HG03025 (cell line): ENCODE results near the gene PRR18.
A peak's percentile ranks its signal among the peaks of the same experiment; 100 is the strongest.

Source experiments
- ATAC-seq: cut with Tn5 transposase; IDR thresholded peaks from one replicate; pipeline ENCODE4 v1.9.1; 2021; ENCODE audit warnings: mild to moderate bottlenecking, moderate library complexity; ENCODE audit not compliant: unreplicated experiment, low FRiP score

PRR18 gene

DNA sequence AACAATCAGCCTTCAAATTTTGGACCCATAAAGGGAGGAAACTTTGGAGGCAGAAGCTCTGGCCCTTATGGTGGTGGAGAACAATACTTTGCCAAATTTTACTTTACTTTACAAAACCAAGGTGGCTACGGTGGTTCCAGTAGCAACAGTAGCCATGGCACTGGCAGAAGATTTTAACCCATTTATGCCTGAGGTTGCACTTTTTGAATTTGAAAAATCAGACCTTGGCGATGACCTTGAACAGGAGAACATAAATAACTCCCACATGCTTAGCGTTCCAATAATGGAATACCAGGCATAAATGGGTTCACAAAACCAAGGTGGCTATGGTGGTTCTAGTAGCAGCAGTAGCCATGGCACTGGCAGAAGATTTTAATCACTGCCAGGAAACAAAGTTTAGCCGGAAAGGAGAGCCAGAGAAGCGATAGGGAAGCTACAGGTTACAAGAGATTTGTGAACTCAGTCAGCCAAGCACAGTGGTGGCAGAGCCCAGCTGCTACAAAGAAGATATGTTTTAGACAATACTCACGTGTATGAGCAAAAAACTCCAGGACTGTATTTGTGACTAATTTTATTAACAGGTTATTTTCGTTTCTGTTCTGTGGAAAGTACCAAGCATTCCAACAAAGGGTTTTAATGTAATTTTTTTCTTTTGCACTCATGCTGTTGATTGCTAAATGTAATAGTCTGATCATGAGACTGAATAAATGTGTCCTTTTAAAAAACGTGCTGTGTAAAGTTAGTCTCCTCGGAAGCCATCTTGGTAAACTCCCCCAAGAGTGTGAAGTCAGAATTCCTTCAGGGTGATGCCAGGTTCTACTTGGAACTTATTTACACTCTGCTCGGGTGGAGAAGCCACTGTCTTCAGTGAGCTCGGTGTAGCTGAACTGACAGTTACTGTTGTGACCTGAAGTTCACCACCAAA, 27.4 kb upstream of the PRR18 start:
- ATAC-seq, result no peak

DNA sequence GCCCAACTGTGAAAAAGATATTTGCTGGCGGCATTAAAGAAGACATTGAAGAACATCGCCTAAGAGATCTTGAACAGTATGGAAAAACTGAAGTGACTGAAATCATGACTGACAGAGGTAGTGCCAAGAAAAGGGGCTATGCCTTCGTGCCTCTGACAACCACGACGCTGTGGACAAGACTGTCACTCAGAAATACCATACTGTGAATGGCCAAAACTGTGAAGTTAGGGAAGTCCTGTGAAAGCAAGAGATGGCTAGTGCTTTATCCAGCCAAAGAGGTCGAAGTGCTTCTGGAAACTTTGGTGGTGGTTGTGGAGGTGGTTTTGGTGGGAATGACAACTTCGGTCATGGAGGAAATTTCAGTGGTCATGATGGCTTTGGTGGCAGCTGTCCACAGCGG, 26.7 kb upstream of the PRR18 start:
- no peak for ATAC-seq

GRCh38 chr6:166333172-166333995, 25.2 kb upstream of the PRR18 start:
- peak; percentile 75 for ATAC-seq

- no peak for ATAC-seq
Measured at GRCh38 chr6:166331503-166332415, 23.6 kb upstream of the PRR18 start.

- ATAC-seq, result no peak
Measured at GRCh38 chr6:166330612-166331011, 22.4 kb upstream of the PRR18 start.

- ATAC-seq, result no peak
Measured at GRCh38 chr6:166325383-166326042, 17.3 kb upstream of the PRR18 start.

DNA sequence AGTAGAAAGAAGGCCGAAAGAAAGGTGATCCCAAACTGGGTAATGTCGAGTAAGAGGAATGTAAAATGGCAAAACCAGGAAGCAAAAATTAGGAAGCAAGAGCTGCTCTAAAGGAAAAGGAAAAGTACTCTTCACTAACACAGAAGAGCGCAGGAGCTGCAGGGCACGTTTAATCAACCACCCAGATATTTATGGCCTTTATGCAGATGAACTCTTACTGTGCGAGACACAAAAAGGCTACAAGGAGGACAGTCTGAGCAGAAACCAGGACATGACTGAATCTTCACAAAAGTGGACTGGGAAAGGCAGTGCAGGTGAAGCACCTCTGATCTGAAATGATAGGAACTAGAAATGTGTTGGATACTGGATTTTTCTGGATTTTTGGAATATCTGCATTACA, 15.2 kb upstream of the PRR18 start:
- no peak for ATAC-seq

GRCh38 chr6:166318649-166319600, 10.7 kb upstream of the PRR18 start:
- no peak for ATAC-seq

GRCh38 chr6:166318227-166318626, 10.0 kb upstream of the PRR18 start:
- no peak for ATAC-seq

DNA sequence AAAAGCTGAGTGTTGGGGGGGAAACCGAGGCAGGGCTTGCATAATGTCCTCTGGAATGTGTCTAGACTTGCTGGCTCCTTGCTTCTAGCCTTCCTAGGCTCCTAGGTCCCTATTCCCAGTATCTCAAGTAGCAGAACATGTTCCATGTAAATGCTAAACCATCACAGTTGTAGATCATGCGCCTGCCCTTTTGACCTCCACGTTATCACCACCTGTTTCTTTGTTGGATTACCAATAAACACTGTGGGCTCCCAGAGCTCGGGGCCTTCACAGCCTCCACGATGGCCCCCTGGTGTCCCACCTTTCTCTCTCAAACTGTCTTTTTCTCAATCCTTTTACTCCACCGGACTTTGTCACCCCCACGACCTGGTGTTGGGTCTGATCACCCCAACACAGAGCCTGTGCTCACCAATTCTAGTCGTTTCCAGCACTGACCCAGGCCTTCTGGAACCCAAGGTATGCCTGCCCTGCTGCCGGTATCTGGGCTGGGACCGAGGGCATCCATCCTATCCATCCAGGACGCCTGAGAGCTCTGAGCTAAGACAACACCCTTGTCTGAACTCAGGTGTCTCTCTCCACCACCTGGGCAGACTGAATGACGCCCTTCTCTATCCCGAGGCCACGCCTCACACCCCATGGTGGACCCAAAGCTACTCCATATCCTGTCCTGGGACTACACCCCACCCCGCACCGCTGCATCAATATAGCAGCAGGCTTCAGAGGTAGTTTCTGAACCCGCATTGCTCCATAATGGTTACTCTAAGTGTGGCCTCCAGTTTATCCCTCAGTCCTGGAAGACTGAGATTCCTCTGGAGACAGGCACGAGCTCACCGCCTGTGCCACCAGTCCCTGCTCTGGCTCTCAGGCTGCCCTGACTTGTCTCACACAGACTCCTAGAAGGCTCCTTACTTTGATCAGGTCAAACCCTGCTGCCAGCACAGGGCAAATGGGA, 9.3 kb upstream of the PRR18 start:
- ATAC-seq, result no peak

DNA sequence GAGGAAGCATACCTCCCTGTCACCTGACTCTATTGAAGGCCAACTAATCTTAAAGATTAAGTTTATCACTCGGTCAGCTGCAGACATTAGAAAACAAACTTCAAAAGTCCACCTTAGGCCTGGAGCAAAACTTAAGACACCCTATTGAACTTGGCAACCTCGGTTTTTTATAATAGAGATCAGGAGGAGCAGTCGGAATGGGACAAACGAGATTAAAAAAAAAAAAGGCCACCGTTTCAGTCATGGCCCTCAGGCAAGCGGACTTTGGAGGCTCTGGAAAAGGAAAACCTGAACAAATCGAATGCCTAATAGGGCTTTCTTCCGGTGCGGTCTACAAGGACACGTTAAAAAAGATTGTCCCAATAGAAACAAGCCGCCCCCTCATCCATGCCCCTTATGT, 7.2 kb upstream of the PRR18 start:
- no peak for ATAC-seq

GRCh38 chr6:166314454-166314853, 6.3 kb upstream of the PRR18 start:
- no peak for ATAC-seq

DNA sequence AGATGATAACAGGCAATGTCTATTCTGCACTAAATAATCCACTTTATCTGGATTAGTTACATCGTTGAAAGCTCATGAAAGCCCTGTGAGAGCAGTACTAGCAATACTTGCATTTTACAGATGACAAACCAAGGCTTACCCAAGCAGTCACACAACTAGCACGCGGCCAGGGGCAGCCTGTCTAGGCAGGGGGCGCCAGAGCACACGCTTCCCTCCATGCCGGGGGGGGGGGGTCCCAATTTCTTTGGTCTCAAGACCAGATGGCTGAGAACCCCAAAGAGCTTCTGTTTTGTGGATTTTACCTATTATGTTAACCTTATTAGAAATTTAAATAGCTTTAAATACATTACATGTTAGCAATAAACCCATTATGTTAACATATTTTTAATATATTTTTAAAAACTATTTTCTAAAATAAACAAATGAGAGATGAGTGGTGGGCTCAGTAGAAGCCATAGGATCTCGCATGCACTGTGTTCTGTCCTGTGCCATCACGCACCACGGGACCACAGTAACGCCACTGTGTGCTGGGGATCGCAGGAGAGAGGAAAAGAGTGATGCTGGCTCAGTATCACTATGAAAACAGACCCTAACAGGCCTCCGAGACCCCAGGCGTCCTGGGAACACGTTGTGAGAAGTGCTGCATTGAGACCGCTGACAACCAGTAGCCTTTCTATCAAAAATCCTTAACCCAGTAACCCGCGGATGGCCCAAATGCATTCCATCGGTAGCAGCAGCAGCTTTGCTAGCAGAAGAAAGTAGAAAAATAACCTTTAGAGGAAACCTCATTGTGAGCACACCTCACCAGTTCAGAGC, 5.3 kb upstream of the PRR18 start:
- no peak for ATAC-seq

DNA sequence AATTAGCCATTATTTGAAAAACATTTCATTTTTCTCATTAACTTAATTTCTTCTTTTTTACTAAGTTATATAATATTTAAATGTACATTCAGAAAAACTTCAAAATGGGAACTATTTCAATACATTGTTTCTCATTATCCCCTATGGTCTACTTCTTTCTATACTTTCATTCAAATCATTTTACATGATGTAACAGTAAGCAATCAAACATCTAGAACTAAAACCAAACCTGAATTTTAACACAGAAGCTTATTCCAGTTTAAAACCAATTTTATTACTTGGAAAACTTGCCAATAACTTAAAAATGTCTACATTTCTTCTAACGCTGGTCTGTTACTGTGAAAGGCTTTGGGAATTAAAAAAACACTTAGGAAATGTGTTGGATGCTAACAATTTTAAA, 4.6 kb upstream of the PRR18 start:
- ATAC-seq, result no peak

GRCh38 chr6:166310634-166311033, 2.4 kb upstream of the PRR18 start:
- ATAC-seq, result no peak

- ATAC-seq, result no peak
Measured at GRCh38 chr6:166309977-166310376, 1.8 kb upstream of the PRR18 start.
